Measurements from ENCODE around the gene IFITM5.
"Not testable (repeated sequence)": the region's sequence is repeated elsewhere in the genome, so short reads cannot be mapped to it uniquely, and the experiment has no call there.

The IFITM5 gene

GRCh38 chr11:270451-271318, 28.6 kb downstream of the IFITM5 start:
- TF ChIP-seq, protein P1, sequence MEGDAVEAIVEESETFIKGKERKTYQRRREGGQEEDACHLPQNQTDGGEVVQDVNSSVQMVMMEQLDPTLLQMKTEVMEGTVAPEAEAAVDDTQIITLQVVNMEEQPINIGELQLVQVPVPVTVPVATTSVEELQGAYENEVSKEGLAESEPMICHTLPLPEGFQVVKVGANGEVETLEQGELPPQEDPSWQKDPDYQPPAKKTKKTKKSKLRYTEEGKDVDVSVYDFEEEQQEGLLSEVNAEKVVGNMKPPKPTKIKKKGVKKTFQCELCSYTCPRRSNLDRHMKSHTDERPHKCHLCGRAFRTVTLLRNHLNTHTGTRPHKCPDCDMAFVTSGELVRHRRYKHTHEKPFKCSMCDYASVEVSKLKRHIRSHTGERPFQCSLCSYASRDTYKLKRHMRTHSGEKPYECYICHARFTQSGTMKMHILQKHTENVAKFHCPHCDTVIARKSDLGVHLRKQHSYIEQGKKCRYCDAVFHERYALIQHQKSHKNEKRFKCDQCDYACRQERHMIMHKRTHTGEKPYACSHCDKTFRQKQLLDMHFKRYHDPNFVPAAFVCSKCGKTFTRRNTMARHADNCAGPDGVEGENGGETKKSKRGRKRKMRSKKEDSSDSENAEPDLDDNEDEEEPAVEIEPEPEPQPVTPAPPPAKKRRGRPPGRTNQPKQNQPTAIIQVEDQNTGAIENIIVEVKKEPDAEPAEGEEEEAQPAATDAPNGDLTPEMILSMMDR (conservative IDR thresholded peaks at IDR 0.05; ENCODE audit: low read depth, low read length): no peak
- no peak for DNase-seq (ENCODE audit: low read depth)
- H3K4me3 ChIP-seq (ENCODE audit: low read depth, low read length): no peak overlapping the region

GRCh38 chr11:269146-269890, 30.0 kb downstream of the IFITM5 start:
- TF ChIP-seq, protein P1 (conservative IDR thresholded peaks at IDR 0.05; ENCODE audit: low read depth, low read length): no peak
- peak; percentile 26 for DNase-seq (ENCODE audit: low read depth)
- peak overlapping the region; percentile 35 for H3K4me3 ChIP-seq (ENCODE audit: low read depth, low read length)

DNA sequence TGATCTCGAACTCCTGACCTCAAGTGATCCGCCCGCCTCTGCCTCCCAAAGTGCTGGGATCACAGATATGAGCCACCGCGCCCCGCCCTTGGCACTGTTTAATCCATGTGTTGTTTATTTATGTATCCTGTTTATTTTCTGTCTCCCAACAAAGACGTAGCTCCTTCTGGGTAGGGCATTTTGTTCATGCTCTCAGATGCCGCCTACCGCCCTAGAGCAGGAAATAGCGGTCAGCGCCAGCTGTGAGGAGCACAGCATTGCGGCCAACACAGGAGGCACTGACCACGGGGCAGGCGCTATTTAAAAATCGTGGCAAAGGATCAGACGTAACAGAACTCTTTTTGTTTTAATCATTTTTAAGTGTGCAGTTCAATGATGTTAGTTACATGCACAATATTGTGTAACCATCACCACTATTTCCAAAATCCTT, 30.6 kb downstream of the IFITM5 start:
- TF ChIP-seq, protein P1 (conservative IDR thresholded peaks at IDR 0.05; ENCODE audit: low read depth, low read length): peak; percentile 22
- DNase-seq (ENCODE audit: low read depth): peak; percentile 64
- not testable (repeated sequence) for H3K4me3 ChIP-seq (ENCODE audit: low read depth, low read length)

- TF ChIP-seq, protein P1 (conservative IDR thresholded peaks at IDR 0.05; ENCODE audit: low read depth, low read length): no peak
- no peak overlapping the region for H3K4me3 ChIP-seq (ENCODE audit: low read depth, low read length)
Observed at GRCh38 chr11:267491-267994, 31.8 kb downstream of the IFITM5 start.

GRCh38 chr11:266676-267439, 32.5 kb downstream of the IFITM5 start:
- TF ChIP-seq, protein P1 (conservative IDR thresholded peaks at IDR 0.05; ENCODE audit: low read depth, low read length): no peak
- DNase-seq (ENCODE audit: low read depth): no peak

More at GRCh38 chr11:267491-267994, 31.8 kb downstream of the IFITM5 start:
- DNase-seq (ENCODE audit: low read depth): no peak

GRCh38 chr11:261624-262023, 37.7 kb downstream of the IFITM5 start:
- TF ChIP-seq, protein P1 (conservative IDR thresholded peaks at IDR 0.05; ENCODE audit: low read depth, low read length): no peak

More at GRCh38 chr11:266676-267439, 32.5 kb downstream of the IFITM5 start:
- H3K4me3 ChIP-seq (ENCODE audit: low read depth, low read length): no peak overlapping the region

More at GRCh38 chr11:261624-262023, 37.7 kb downstream of the IFITM5 start:
- no peak overlapping the region for H3K4me3 ChIP-seq (ENCODE audit: low read depth, low read length)
- DNase-seq (ENCODE audit: low read depth): no peak
